ENCODE measurements around the gene TNPO3. TPM values are rescaled to one million over a fixed set of nuclear protein-coding genes. Genes with fewer than 3 reads are reported as not detected.
"Not testable (repeated sequence)": the region's sequence is repeated elsewhere in the genome, so short reads cannot be mapped to it uniquely, and the experiment has no call there.

The TNPO3 gene
- total RNA-seq, 1 donor from 2014 or later = 57.2 TPM

DNA sequence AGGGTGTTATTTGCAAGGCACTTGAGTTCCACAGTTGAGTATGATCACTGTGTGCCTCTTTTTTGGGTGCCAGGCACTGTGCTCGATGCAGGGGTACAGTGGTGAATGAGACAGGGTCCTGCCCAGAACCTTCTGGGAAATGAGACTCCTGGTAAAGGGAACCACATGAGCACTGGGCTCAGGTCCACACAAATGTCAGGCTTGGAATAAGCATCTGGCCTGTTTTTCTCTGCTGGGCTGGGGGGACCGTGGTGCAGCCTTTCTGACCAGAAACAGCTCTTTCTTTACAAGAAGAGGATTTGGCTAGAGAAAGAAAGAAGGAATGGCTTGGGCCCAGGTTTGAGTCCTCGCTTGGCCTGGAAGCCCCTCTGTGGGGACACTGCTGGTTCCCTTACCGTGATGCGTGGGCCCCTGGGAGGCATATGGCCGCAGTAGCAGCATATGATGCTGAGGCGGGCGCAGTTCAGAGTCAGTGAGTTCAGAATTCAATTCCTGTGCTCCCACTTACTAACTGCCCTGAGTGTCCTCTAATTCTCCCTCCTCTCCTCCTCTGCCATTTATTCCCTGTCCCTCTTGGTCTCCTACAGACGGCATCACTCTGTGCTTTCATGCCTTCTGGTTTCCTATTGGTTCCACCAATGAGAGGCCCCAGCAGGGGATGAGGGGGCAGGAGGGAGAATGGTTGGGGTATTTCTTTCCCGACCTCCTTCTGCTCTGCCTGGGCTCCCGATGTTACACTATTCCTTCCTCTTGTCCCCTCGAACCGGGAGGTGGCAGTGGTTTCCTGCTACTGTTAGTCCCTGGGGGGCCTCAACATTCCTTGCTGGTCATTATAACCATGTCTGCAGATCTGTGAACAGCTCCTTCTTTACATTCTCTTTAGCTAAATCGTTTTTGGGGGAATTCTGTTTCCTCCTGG lies 134.8 kb downstream of the TNPO3 start:
- no peak for DNase-seq

DNA sequence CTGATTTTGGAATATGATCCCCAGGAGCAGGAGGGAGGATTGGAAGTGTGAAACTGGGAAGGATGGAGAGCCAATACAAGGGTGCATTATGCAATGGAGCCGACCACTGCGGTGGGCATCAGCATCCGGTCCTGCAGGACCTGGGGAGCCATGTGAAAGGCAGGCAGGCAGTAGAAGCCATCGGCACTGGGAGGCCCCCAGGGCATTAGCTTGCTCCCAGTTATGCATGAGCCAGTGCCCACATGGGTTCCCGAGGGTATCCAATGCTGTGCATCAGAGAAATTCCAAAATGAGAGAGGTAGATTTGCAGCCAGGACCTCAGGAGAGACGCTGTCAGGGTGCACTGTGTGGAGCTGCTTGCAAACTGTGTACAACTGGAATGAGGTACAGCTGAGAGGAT lies 135.7 kb downstream of the TNPO3 start:
- no peak for DNase-seq

DNA sequence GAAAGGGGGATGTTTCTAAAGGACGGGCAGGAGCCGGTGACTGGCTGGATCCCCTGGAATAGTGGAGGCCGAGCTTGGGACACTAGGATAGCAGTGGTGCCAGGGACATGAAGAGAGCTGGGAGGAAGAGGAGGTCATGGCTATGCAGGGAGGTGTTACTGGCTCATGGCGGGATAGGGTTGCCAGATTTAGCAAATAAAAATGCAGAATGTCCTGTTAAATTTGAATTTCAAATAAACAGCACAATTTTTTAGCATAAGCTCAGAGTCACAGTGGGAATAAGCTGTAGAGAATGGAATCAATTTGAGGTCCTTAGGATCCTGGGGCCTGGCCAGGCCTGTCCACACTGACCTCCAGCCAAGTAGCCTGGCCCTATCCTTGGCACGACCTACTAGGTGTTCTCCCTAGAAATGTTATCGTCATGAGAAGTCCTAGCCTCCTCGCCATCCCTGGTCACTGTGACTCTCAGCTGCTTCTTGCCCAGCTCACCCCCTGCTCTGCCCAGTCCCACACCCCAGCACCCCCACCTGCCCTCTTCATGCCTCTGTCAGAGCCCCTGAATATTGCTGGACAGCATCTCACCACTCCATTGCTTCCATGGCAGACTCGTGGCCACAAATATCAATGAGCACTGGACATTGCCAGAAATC lies 136.8 kb downstream of the TNPO3 start:
- DNase-seq = no peak

DNA sequence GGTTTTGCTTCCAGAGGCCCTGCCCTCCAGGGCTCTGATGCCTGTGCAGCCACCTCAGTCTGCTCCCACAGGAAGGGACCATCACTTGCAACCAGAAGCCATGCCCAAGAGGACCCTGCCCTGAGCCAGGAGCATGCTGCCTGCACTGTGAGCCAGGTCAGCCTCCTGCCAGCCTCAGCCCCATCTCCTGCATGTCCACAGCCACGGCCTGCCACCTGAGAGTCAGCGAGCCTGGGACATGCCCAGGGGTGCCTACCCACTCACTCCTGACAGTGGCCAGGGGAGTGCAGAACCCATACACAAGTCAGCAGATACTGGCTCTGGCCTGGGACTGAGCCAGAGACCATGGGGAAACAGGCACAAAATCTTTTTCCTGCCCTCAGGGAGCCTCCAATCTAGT lies 137.8 kb downstream of the TNPO3 start:
- no peak for DNase-seq

DNA sequence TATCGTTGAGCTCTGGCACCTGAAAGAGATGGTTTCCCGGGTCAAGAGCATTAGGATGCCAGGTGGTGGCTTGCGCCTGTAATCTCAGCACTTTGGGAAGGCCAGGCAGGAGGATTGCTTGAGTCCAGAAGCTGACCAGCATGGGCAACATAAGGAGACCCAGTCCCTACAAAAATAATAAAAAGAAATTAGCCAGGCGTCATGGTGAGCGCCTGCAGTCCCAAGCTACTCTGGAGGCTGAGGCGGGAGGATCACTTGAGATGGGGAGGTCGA lies 138.3 kb downstream of the TNPO3 start:
- DNase-seq = no peak

DNA sequence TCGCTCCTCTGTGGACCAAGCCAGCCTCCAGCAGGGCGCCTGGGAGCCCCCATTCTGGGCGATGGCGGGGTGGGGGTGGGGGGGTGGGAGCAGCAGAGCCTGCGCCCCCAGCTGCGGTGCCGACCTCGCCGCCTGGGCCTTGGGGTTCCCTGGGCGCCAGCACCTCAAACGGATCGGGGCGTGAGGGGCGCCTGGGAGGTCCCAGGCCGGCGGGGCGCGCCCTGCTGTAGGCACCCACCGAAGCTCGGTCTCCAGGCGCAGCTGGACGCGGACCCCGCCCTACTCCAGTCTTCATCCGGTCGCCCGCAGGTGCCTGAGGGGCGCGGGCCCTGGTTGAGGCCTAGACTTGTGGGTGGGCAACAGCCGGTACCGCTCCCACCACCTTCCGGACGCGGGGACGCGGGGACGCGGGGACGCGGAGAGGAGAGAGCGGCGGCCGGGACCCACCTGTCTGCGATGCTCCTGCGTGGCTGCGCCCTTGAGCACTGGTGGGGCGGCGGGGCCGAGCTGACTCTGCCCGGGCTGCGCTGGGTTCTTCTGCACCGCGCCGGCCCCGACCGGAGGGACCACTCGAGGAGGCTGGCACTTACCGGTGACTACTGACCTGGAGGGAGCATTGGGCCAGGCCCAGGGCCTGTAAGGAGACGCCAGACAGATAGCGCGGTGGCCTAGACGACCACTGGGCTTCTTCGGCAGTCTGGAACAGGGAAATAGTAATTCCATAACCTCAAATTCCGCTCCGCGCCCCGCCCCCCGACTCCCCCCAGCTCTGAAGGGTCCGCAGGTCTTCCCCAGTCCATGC lies 138.9 kb downstream of the TNPO3 start:
- no peak for DNase-seq

DNA sequence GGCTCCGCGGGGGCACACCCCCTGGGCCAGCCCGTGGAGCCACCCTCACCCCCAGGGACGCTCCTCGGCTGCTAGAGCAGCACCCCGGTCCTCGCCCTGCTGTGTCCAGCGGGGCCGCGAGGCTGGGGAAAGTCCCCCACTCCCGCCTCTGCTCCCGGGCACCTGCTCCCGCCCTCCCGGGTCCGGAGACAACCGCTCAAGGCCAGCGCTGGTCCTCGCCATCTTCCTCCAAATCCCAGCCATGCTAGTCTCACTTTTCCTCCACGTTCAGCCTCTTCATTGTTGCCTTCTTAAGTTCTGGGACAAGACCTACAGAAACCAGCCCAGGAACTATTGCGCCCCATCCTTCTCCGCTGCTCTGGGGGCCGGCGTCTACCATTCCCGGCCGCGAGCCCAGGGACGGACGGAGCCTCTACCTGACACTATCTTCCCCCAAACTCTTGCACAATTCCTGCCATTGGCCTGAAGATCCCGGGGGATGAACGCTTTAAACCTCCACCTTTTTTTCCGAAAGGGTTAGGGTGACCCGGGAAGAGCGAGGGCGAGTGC lies 139.6 kb downstream of the TNPO3 start:
- no peak for DNase-seq

DNA sequence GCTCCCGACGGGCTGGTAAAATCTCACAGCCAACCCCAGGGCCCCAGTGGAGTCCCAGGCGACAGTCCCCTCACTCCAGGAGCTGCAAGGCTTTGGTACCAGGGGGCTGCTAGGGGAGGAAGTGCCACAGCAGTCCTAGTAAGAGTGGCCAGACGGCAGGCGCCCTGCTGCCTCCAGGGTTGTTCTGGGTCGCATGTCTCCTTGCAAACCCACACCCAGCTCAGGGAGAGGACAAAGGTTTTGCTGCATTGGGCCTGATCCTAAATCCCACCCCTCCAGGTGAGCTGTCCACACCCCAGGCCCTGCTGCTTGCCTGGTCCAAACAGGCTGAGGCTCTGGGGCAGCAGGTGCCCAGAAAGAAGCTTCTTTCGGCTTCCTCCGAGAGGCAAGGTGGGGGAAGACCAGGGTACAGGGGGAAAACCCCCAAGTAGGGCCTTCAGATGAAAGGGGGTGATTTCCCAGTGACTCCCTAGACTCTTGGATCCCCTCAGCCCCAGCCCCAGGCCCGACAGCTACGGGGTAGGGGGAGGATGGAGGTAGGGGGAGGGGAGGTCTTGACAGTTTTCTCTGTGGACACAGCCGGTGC lies 140.3 kb downstream of the TNPO3 start:
- no peak for DNase-seq

DNA sequence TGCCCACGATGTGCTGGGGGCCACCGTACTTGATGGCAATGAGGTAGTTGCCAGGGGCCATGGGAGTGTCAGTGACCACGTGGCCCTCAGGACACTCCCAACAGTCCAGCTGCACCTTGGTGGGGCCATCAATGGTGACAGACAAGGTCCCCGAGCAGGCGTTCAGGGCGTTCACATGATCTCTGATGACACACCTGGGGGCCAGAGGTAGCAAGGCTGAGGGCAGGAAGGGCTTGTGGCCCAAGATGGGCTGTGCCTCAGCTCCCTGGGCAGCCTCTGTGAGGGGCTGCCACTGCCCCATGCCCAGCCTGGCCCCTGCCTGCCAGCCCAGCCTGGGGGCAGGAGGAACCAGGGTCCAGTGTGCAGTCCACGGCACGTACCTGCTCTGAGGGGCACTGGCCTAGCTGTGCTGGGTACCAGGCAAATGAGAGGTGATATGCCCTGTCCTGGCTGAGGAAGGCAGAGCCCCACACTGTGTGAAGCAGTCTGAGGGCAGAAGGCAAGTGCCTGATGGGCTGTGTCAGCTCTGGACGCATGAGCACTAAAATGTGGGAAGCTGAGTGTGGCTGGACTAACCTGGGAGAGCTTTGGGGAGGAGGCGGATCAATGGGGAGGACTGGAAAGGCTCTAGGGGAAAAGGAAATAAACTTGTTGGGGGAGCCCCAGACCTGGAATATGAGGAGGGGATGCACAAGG lies 140.9 kb downstream of the TNPO3 start:
- DNase-seq = no peak

DNA sequence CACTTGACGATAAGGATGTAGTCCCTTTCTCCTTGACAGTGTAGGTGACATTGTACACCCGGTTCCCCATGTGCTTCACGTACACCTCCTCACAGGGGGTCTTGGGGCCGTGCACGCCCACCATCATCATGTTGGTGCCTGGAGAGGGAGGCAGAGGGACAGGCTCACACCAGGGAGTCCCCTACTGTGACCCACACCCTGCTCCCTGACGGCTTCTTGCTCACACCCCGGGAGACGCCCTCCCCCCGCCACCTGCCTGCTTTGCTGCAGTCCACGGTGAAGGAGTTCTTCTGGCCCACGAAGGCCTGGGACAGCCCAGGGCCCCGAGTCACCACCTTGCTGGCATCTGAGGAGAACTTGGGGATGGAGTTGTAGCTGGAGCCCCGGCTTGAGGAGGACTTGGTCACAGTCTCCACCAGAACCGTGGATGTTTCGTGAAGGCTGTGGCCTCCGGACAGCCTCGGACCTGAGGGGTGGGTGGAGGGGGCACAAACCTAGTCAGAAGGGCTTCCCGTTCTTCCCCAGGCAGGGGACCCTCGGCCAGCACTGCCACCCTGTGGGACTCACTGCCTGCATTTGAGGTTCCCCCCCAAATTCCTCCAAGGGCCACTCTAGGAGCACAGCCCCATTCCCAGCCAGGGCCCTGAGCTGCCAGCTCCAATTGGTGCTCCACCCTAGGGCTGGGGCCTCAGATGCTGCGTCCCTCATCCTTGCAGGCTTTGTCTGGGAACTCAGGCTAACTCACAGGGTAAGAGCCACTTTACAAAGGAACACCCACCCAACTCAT lies 142.0 kb downstream of the TNPO3 start:
- DNase-seq = not testable (repeated sequence)

DNA sequence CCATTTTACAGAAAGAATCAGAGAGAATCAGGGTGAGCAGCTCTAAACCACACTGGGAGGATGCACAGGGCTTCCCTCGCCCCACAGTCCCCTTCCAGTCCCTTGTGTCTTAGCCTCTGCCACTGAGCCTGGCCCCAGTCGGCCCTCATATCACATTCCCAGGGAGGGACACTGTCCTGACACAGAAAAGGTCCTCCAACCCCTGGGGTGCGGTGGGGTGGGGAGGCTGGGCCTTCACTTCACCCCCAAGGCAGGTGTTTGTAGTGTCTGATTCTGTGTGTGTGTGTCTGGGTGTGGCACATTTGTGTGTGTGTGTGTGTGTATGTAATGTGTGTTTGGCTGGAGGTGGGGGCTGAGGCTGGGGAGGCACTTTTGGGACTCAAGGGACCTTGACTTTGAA lies 142.6 kb downstream of the TNPO3 start:
- DNase-seq = no peak

DNA sequence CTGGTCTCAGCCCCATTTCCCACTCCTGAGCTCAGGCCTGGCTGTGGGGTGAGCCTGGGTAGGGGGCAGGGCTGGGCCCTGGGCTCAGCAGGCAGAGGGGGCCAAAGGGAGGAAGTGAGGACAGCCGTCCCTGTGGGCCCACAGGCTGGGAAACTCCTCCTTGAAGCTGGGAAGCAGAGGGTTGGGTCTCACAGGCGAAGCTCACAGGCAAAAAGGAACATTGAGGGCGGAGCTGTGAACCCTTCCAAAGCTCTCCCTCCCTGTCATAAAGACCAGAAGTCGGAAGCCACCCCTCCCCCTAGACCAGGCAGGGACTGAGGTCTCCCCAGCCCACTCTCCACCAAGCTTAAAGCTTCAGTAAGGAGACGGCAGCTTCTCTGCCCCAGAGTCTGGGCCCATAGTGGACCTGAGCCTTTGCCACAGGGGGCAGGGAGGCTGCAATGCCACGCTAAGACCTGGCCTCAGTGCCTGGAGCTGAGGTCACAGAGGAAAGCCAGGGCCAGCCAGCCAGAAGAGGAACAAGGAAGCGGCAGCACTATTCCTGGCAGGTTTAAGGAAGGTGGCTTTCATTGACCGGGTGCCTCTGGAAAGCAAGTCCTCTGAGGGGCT lies 143.4 kb downstream of the TNPO3 start:
- no peak for DNase-seq

DNA sequence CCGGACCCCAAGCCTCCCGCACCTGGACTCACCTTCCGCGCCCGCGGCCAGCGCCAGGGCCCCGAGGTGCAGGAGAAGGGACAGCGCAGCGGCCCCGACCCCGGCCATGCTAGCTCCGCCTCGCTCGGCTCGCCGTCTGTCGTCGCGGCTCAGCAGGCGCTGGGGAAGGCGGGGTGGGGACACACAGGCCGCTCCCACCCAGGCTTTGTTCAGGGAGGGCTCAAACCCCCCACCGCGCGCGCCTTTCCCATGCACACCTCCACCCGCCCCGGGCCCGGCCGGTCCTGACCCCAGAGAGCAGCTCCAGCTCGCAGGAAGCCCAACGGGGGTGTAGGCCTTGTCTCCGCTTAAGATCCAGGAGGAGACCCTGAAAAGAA lies 144.4 kb downstream of the TNPO3 start, which contains the start of gene KCP:
Gene KCP, minus strand, starts transcription at position 141 of the 377 bp plus-strand sequence. Its CDS starts 33 bp downstream, at position 108.
- no peak for DNase-seq

DNA sequence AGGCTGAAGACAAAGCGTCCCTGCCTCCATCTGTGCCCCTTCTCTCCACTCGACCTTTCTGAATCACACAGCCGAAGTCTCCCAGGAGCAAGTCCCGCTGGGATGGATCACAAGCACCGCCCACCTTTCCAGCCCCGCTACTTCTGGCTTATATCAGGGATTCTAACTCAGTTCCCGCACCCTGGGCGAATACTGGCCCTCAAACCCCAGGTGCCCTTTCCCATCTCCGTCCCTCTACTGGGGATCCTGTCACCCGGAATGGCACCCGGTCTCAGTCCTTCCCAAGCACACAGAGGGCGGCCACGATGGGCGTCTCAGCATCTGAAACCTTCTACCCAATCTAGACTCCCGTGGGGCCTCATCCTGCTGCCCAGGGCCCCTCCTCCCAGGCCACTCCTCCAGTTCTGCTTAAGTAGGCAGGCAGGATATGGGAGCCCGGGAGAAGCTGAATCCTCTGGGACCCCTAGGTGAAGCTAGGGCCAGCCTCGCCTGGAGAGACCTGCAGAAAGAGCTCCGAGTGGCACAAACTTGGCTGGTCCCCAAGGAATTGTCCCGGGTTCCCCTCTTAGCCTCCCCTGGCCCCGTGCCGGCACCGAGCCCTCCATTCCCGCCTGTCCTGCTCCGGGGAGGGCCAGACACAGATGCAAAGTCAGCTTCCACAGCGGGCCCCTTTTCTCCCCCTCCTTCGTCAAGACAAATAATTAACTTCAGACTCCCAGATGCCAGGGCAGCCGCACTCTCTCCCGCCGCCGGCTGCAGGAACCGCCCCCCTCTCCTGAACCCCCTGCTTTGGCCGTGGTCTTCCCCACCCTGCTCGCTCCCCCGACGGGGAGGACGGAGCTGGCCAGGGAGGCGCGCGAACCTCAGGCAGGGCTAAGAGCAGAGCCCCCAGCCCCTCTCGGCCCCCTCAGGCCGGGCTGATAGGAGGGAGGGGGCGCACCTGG lies 145.0 kb downstream of the TNPO3 start:
- peak; percentile 9 for DNase-seq

DNA sequence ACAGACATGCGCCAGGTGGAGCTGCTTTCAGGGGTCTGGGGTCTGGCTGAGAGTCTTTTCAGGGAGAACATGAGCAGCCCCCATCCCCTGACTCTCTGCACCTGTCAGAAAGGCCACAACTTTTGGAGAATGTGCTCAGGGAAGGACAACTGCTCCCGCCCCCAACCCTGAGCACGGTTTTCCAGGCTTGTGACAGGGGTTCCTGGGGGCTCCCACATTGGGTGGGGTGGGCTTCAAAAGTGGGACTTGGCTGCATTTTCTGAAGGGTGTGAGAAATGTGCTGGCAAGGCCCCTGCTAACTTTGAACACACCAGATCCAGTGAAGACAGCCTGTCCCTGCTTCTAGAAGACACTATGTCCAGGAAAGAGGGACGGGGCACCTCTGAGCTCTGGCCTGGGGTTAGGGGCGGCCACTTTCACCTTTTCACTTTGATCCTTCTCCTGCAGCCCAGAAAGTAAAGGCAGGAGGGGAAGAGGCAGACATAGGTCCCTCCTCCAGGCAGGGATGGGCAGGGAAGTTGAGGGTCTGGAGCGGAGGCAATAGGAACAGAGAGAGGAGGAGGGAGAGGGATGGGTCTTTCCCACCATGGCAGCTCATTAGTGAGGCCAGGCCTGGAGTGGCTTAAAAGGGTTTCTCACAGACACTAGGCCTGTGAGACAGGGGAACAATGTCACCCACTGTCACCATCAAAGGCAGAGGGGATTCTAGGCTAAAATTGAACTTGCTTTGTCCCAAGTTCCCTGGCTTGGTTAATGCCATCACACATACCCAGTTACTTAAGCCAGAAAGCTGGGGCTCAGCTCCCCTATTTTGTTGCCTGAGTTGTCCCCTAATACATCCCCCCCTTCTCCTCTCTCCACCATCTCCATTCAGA lies 145.9 kb downstream of the TNPO3 start:
- no peak for DNase-seq

DNA sequence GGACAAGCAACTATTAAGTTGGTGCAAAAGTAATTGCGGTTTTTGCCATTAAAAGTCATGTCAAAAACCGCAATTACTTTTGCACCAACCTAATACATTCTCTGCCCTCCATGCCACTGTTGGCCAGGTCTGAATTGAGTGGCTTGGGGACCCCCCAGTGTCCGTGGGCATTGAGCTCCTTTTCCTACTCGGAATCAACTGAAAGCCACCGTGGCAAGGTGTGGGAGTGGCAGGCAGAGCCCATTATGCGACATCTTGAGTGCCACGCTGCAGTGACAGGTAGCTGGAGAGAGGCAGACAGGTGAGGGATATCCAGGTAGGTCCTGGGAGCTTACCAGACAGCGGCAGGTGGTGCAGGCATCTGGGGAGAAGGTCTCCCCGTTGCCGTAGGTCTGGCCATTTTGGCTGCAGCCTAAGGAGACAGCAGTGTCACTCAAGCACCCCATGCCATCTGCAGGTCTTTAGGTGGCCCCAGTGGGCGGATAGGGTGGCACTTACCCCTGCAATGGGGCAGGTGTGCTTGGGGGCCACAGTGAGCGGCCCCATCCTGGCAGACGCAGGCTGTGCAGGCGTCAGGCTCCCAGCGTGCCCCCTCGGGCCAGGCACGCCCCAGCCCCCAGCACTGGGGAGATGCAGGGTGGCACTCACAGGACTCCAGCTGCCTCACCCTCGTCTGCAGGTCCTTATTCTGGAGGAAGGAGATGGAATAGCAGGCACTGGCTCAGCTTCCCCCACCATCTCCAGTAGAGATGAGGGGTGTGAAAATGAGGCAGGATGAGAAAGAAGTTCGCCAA lies 147.9 kb downstream of the TNPO3 start:
- no peak for DNase-seq

DNA sequence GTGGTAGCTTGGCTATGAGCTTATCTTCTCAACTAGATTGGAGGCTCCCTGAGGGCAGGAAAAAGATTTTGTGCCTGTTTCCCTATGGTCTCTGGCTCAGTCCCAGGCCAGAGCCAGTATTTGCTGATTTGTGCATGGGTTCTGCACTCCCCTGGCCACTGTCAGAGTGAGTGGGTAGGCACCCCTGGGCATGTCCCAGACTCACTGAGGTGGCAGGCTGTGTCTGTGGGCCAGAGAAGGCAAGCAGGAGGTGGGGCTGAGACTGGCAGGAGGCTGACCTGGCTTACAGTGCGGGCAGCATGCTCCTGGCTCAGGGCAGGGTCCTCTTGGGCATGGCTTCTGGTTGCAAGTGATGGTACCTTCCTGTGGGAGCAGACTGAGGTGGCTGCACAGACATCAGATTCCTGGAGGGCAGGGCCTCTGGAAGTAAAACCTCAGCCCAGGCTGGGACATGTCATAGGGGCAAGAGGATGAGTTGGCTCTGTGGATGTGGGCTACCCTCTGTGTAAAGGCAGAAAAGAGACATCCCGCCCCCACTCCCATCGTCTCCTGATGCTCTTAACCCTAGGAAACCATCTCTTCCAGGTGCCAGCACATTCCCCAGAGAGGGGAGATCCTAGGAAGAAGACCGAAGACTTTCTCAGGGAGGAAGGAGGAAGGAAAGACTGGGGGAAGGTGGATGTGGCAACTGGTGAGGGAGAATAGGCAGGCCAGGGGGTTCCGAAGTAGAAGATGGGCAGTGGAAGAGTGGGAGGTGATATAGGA lies 148.7 kb downstream of the TNPO3 start:
- DNase-seq = no peak

All from dermis blood vessel endothelial cell (primary cell).